ENCODE data around the gene NUFIP1. TPM values are rescaled to one million over a fixed set of nuclear protein-coding genes. Genes with fewer than 3 reads are reported as not detected.
A peak's percentile ranks its signal among the peaks of the same experiment; 100 is the strongest.
"Not testable (repeated sequence)": the region's sequence is repeated elsewhere in the genome, so short reads cannot be mapped to it uniquely, and the experiment has no call there.

NUFIP1 gene
- total RNA-seq, 1 donor from 2014 or later = 3.5 TPM

- ATAC-seq = no peak
These were observed 70.0 kb downstream of the NUFIP1 start for GRCh38 chr13:44919104-44919804.

- peak; percentile 88 for ATAC-seq
These were observed 70.8 kb downstream of the NUFIP1 start for GRCh38 chr13:44918326-44919103.

- ATAC-seq = peak; percentile 88
These were observed 71.5 kb downstream of the NUFIP1 start for GRCh38 chr13:44917589-44918325.

GRCh38 chr13:44912278-44913016 is 76.8 kb downstream of the NUFIP1 start:
- no peak for ATAC-seq

- no peak for ATAC-seq
These were observed 80.6 kb downstream of the NUFIP1 start for GRCh38 chr13:44908712-44909111.

- ATAC-seq = no peak
These were observed 81.0 kb downstream of the NUFIP1 start for GRCh38 chr13:44908266-44908665.

GRCh38 chr13:44906713-44907112 is 82.6 kb downstream of the NUFIP1 start:
- ATAC-seq = no peak

GRCh38 chr13:44906230-44906629 is 83.0 kb downstream of the NUFIP1 start:
- ATAC-seq = no peak

GRCh38 chr13:44905556-44905955 is 83.7 kb downstream of the NUFIP1 start:
- ATAC-seq = no peak

GRCh38 chr13:44904967-44905366 is 84.3 kb downstream of the NUFIP1 start:
- peak; percentile 45 for ATAC-seq

- ATAC-seq = no peak
These were observed 85.7 kb downstream of the NUFIP1 start for GRCh38 chr13:44903574-44903985.

GRCh38 chr13:44902738-44903137 is 86.5 kb downstream of the NUFIP1 start:
- ATAC-seq = no peak

- no peak for ATAC-seq
These were observed 89.3 kb downstream of the NUFIP1 start for GRCh38 chr13:44899967-44900366.

- not testable (repeated sequence) for ATAC-seq
These were observed 91.0 kb downstream of the NUFIP1 start for GRCh38 chr13:44898308-44898707.

GRCh38 chr13:44895953-44896335 is 93.3 kb downstream of the NUFIP1 start:
- ATAC-seq = no peak

GRCh38 chr13:44895264-44895952 is 93.9 kb downstream of the NUFIP1 start:
- ATAC-seq = no peak

GRCh38 chr13:44894001-44894770 is 95.1 kb downstream of the NUFIP1 start:
- ATAC-seq = no peak
